Omental fat pad (tissue), 4 donors: ENCODE data around the gene C1QTNF6. TPM values are rescaled to one million over a fixed set of nuclear protein-coding genes. Genes with fewer than 3 reads are reported as not detected.

Experiments used
- ATAC-seq: fragments of 150-250 bp; one replicate; pipeline ENCODE4 v1.9.1; 2016; ENCODE audit warnings: mild to moderate bottlenecking, moderate library complexity; ENCODE audit not compliant: low FRiP score
- DNase-seq: peaks from one replicate; pipeline ENCODE4 v3.0.0-alpha.2; 2019; ENCODE audit warnings: low spot score
- total RNA-seq, 4 donors: library from RNA; depleted of rRNA; stranded (reverse); fragments of >200 nt; gene quantifications; one replicate each; pipeline ENCODE4 v1.1.0, GENCODE V29; 2016
- TF ChIP-seq, protein P1 (sequence below), 3 donors: fragments of 450-650 bp; IDR thresholded peaks; one replicate each; pipeline ENCODE4 v1.5.1; 2016 to 2017; ENCODE audit warnings: antibody characterized with exemption in 3 of 3, mild to moderate bottlenecking in 3 of 3, moderate library complexity in 2 of 3

Gene C1QTNF6
- total RNA-seq, 4 donors from 2014 or later: 1.0 to 2.8 (median 1.4) TPM

DNA sequence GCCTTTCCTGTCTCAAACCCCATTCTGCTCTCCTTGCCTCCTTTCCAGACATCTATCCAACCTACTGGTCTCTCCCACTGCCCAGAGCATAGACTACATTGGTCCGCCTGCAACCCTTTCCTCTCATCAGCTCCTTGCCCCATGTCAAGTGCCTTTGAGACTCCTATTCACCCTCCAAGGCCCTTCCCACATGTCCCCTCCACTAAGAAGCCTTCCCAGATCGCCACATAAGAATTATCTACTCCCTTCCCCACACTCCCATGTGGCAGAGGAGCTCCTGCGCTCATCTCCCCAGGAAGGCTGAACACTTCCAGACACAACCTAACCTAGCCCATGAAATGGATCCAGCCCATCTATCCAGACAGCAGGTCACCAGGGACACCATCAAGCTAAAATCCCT lies 10.3 kb downstream of the C1QTNF6 start:
- TF ChIP-seq, protein P1, sequence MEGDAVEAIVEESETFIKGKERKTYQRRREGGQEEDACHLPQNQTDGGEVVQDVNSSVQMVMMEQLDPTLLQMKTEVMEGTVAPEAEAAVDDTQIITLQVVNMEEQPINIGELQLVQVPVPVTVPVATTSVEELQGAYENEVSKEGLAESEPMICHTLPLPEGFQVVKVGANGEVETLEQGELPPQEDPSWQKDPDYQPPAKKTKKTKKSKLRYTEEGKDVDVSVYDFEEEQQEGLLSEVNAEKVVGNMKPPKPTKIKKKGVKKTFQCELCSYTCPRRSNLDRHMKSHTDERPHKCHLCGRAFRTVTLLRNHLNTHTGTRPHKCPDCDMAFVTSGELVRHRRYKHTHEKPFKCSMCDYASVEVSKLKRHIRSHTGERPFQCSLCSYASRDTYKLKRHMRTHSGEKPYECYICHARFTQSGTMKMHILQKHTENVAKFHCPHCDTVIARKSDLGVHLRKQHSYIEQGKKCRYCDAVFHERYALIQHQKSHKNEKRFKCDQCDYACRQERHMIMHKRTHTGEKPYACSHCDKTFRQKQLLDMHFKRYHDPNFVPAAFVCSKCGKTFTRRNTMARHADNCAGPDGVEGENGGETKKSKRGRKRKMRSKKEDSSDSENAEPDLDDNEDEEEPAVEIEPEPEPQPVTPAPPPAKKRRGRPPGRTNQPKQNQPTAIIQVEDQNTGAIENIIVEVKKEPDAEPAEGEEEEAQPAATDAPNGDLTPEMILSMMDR (IDR thresholded peaks at IDR 0.05): no peak
- ATAC-seq (no peak), DNase-seq (no peak)

GRCh38 chr22:37177221-37177620 lies 10.8 kb downstream of the C1QTNF6 start:
- no peak for DNase-seq
- TF ChIP-seq, protein P1 (IDR thresholded peaks at IDR 0.05): no peak
- ATAC-seq: no peak

DNA sequence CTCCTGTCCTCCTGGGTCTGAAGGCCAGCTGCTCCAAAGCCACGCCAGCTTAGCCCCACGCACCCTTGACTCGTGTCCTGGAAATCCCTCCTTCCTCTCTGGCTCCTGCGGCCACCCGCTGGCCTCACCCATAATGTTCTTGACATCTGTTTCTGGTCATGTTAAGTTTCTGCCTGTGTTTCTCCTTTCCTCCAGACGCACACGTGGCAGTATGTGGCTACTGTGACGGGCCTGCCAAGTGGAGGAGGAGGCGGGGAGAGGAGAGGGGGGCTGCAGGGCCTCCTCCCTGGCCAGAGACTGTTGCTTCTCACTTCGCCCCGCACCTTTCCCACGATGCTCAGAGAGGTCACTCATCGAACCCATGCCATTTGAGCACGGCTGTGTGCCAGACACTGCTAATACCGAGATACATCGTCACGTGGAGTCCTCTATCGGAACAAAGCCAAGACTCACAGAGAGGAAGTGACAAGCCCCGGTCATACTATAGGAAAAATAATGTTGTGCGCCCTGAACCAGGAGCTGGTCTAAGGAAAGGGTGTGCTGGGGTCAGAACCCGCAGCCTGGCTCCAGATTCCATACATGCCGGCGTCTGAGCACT lies 11.5 kb downstream of the C1QTNF6 start:
- DNase-seq: peak; percentile 22
- peak; percentile 22 for ATAC-seq
- TF ChIP-seq, protein P1 (IDR thresholded peaks at IDR 0.05): no peak

GRCh38 chr22:37175414-37176281 lies 12.4 kb downstream of the C1QTNF6 start:
- TF ChIP-seq, protein P1 (IDR thresholded peaks at IDR 0.05): no peak
- ATAC-seq: no peak
- DNase-seq: no peak

- ATAC-seq: no peak
- DNase-seq: no peak
- TF ChIP-seq, protein P1 (IDR thresholded peaks at IDR 0.05): no peak
Observed at GRCh38 chr22:37174964-37175363, 13.1 kb downstream of the C1QTNF6 start.

DNA sequence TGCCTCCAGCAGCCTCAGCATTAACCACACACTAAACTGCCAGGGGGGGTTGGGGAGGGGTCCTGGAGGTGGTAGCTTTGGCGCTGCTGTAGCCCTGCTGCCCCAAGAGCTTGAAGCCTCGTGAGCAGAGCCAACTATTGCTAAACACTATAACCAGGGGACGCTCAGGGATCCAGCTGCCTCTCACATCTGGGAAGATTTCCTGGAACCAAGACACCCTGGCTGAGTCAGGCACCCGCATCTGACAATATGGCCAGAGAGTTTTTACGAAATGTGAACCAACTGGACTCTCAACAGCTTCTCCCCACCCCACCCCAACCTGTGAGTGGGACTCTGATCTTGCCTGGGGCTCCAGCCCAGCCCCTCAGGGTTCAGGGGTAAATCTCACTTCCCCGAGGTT lies 14.3 kb downstream of the C1QTNF6 start:
- TF ChIP-seq, protein P1 (IDR thresholded peaks at IDR 0.05): no peak
- ATAC-seq (no peak), DNase-seq (no peak)
